HL-60/S4 treated with retinoic acid at 250 ng/mL for 4 days and 3 days (cell line): ENCODE results near the gene COX8A.

Experiments used
- in situ Hi-C: fragments of 300-500 bp; cut with MboI; formaldehyde crosslinking; loops from 2 replicates; pipeline ENCODE4 v1.7.0; 2022; ENCODE audit warnings: low sequenced_read_pairs

The COX8A gene

GRCh38 chr11:64001484-64002420 lies 27.3 kb downstream of the COX8A start:
- in situ Hi-C loops, result no loop called here

- in situ Hi-C loops, result no loop called here
These were observed 29.6 kb downstream of the COX8A start for GRCh38 chr11:64003807-64004589.

DNA sequence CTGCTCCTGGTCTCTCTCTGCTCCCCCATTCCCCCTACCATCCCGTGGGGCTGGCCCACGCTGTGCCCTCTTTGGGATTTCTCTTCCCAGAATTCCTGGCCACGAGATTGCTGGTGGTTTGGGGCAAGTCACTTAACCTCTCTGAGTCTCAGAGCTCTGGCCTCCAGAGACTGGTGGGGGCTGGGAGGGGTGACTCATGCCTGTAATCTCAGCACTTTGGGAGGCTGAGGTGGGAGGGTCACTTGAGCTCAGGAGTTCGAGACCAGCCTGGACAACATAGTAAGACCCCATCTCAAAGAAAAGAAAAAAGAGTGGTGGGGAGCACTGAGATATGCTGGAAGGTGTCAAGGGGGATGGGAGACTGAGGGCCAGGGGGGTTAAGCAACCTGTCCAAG lies 30.2 kb downstream of the COX8A start:
- in situ Hi-C loops, result no loop called here

- in situ Hi-C loops, result no loop called here
These were observed 31.3 kb downstream of the COX8A start for GRCh38 chr11:64005691-64006090.

GRCh38 chr11:64006398-64006797 lies 32.0 kb downstream of the COX8A start:
- in situ Hi-C loops, result no loop called here

DNA sequence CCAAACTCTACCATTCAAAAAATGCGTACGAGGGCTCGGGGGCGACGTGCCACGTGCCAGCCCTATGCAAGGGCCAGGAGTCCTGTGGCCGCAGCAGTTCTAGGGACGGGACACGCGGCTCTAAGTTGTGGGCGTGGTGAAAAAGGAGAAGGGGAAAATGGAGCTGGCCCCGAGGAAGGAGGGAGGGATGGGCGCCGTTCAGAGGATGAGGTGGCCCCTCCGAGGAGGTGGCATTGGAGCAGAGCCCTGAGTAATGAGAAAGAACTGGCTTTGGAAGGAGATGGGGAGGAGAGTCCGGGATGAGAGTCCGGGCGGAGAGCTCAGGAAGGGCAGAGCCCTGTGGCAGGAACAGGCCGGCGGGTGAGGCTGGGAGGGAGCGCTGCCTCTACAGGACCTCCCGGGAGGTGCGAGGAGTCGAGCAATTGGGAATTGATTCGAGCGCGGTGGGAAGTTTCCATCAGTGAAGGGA lies 32.8 kb downstream of the COX8A start:
- in situ Hi-C loops, result no loop called here

- in situ Hi-C loops, result no loop called here
These were observed 33.3 kb downstream of the COX8A start for GRCh38 chr11:64007629-64008282.

- in situ Hi-C loops, result no loop called here
These were observed 34.0 kb downstream of the COX8A start for GRCh38 chr11:64008283-64008913.

- in situ Hi-C loops, result no loop called here
These were observed 34.7 kb downstream of the COX8A start for GRCh38 chr11:64008914-64009633.

DNA sequence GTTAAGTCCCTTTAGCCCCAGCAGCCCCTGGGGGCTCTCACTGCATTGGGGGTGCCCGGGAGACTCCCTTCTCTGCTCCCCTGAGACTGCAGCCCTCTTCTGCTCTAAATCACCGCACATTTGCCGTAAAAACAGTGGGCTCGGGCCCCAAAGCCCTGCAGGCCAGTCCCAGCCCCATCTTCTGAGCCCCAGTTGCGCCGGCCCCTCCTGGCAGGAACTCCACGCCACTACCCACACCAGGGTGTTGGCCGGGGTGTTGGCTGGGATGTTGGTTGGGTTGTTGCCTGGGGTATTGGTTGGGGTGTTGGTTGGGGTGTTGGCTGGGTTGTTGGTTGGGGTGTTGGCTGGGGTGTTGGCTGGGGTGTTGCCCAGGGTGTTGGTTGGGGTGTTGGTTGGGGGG lies 35.3 kb downstream of the COX8A start:
- in situ Hi-C loops, result no loop called here

- in situ Hi-C loops, result no loop called here
These were observed 36.4 kb downstream of the COX8A start for GRCh38 chr11:64010783-64011182.

DNA sequence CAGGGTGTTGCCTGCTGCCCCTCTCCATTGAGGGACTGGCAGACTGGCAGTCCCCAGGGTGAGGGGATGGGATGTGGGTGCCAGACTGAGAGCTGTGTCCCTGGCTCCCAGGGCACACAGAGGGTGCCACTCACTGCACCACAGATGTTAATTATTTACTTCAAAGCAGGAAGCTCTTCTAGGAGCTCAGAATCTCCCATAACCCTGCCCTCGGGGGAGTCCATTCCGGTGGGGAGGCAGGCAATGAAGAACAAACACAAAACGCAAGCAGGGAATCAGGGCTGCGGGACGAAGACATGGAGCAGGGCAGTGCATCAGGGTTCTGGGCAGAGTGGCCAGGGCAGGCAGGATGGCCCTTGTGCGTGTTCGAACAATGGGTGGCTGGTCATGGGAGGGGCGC lies 37.0 kb downstream of the COX8A start:
- in situ Hi-C loops, result no loop called here

- in situ Hi-C loops, result no loop called here
These were observed 38.9 kb downstream of the COX8A start for GRCh38 chr11:64013141-64013896.

DNA sequence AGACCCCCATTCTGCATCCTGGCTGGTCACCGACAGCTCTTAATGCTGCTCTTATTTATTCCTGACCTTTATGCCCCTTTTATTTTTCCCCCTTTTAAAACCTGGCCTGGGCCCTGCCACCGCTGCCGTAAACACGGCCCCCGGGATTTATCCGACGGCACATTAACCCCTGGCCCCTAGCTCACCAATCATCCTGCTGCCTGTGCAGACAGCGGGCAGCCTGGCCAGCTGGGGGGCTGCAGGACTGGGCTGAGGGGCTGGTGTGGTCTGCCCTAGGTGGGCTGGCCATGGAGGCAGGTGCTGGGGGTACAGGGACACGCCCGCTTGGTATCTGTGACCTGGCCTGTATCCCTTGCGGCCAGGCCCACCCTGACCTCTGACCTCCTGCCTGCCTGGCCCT lies 39.9 kb downstream of the COX8A start:
- in situ Hi-C loops, result no loop called here

DNA sequence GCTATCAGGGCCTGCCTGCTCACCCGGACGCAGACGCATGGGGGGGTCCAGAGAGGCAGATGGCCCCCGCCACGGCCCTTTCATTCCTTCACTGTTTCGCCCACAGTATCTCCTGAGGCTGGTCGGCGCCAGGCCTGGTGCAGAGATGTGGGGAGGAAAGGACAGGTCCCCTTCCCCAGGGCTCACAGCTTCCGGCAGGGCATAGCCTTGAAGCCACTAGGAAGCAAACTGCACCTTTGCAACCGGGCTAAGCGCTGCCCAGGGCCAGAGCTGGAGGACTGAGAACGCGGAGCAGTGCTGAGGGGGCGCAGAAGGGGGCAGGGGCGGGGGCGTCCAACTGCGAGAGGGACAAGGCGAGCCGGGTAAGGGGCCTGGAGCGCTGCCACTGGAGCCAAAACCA lies 41.1 kb downstream of the COX8A start:
- in situ Hi-C loops, result no loop called here

DNA sequence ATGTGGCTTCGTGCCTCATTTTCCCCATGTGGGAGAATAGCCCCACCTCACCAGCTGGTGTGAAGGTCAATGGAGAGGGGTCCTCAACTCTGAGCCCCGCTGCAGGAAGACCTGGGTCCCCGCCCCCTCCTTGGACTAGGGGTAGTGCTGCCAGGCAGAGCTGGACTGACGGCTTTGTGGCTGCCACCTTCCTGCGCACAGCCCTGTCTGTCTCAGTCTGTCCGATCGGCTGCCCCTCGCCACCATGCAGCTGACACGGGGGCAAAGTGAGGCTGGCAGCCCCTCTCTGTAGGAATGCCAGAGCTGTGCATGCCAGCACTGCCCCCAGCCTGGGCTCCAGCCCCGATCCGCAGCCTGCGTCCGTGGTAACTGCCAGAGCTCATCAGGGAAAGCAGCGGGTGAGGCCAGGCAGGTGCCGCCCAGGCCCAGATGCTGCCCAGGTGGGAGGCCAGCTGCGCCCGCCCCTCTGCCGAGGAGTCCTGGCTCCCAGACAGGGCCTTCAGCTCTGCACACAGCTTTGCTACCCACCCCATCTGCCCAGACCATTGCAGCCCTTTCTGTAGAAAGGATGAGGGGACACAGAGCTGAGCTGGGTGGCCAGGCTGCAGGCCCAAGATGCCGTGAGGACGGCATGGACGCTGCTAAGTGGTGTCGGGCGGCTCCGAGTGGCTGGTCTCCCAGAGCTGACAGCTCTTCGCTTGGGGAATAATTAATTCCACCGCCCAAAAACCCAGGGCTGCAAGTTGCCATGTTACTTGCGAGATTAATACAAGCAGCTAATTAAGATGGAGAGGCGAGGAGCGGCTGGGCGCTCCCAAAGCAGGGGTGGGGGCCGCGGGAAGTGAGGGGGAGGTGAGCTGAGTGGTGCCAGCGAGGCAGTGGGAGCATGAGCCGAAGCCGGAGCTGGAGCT lies 41.8 kb downstream of the COX8A start:
- in situ Hi-C loops, result no loop called here

GRCh38 chr11:64017945-64018224 lies 43.5 kb downstream of the COX8A start:
- in situ Hi-C loops, result no loop called here

- in situ Hi-C loops, result no loop called here
These were observed 43.9 kb downstream of the COX8A start for GRCh38 chr11:64018310-64018709.
